ENCODE measurements around the gene PEMT.

DNA sequence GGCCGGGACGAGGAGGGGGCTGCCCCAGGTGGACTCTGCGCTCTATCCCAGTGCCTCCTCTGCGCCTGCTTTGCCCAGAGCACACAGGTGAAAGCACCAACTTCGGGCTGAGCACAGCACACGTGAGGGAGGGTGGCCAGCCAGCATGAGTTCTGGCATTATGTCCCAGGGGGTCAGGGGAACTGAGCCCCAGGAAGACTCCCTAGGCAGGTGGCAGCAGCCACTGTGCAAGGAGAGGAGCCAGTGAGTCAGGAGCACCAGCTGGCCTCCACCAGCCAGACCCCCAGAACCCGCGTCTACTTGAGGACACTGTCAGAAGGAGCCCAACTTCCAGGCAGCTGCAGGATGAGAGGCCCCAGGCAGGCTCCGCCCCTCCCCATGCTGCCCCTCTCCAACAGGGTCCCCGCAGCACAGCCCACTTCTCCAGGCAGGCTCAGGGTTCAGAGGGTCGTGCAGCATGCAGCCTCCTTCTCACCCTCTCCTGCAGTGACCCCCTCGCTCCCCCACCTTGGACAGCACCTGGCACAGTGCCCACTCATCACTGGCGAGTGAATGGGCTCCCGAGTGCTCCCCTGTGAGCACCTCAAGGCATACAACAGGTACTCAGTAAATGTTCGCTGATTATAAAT lies 51.1 kb downstream of the PEMT start:
- TF ChIP-seq, protein P1, sequence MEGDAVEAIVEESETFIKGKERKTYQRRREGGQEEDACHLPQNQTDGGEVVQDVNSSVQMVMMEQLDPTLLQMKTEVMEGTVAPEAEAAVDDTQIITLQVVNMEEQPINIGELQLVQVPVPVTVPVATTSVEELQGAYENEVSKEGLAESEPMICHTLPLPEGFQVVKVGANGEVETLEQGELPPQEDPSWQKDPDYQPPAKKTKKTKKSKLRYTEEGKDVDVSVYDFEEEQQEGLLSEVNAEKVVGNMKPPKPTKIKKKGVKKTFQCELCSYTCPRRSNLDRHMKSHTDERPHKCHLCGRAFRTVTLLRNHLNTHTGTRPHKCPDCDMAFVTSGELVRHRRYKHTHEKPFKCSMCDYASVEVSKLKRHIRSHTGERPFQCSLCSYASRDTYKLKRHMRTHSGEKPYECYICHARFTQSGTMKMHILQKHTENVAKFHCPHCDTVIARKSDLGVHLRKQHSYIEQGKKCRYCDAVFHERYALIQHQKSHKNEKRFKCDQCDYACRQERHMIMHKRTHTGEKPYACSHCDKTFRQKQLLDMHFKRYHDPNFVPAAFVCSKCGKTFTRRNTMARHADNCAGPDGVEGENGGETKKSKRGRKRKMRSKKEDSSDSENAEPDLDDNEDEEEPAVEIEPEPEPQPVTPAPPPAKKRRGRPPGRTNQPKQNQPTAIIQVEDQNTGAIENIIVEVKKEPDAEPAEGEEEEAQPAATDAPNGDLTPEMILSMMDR (IDR thresholded peaks at IDR 0.05): no peak
- no peak for TF ChIP-seq POLR2A (IDR thresholded peaks at IDR 0.05)

All from adrenal gland (tissue), 5 donors.